Measurements from ENCODE around the gene INSC.
A peak's percentile ranks its signal among the peaks of the same experiment; 100 is the strongest.

The INSC gene

DNA sequence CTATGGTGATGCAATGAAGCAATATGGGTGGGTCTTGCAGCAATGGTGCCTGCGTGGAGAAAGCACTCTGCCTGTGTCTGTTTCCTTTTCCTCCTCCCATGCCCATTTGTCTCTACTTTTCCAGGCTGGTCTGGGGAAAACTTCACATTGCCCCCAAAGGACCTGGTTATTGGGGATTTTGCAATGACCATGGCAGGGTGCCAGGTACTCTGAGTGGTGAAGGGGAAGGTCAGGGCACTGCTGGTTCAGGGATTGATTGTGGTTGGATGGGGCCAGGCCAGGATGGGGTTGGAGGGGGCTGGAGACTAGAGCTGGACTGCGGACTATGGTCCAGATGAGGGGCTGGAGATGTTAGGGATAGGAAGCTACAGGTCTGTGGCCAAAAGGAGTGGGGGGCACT is 92.1 kb downstream of the INSC start:
- no peak for DNase-seq
- TF ChIP-seq CTCF (IDR thresholded peaks at IDR 0.05; ENCODE audit: low read depth, low read length) = no peak
- H3K9me3 ChIP-seq (ENCODE audit: severe bottlenecking) = no peaks in the 10 kb centered on the region
- no peak overlapping the region for H3K4me3 ChIP-seq (ENCODE audit: low read depth, low read length)
- H3K36me3 ChIP-seq = no peaks in the 10 kb centered on the region
- peaks cover 66% of the 10 kb centered on the region for H3K27me3 ChIP-seq (ENCODE audit: insufficient read depth, low read depth, severe bottlenecking)
- H3K27ac ChIP-seq = no peak overlapping the region

DNA sequence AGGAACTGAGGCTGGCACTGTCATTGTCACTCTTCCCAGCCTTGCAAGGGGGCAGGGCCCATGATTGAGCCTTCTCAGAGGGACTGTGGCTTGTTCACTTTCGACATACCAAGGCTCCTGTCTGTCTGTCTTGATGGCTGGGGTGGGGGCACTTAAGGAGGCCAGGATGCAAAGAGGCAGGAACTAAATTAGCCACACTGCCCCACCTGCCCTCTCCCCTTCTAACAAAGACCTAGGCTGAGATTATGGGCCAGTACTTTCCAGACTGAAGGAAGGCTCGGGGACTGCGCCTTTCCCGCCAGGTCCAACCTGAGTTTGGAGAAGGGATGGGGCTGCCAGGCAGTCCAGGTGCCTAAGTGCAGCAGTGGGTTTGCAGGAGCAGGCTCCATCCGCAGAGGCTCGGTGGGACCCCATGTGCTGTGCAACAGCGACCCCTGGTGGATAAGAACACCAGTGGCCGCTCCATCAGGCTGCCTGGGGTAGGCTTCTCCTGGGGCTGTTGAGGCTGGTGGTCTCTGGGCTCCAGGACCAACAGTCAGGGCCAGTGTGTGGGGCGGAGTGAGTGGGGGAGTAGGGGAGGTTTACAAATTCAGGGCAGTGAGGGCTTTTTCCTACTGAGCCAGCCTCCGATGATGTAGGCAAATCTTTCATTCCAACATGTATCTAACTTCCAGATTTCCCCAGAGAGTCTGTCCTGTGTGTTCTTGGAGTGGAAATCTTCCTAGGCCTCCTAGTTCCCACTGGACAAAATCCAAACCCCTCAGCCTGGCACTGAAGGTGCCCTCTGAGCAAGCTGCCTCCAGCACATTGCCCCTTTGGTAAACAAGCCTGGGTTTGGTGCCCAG is 93.9 kb downstream of the INSC start:
- Histone ChIP-seq H3K36me3 (no peaks in the 10 kb centered on the region), H3K27ac (no peak overlapping the region), H3K4me3 (ENCODE audit: low read depth, low read length) (no peak overlapping the region), H3K27me3 (ENCODE audit: insufficient read depth, low read depth, severe bottlenecking) (peaks cover 50% of the 10 kb centered on the region), H3K9me3 (ENCODE audit: severe bottlenecking) (no peaks in the 10 kb centered on the region)
- peak; percentile 95 for TF ChIP-seq CTCF (IDR thresholded peaks at IDR 0.05; ENCODE audit: low read depth, low read length)
- peak; percentile 67 for DNase-seq

DNA sequence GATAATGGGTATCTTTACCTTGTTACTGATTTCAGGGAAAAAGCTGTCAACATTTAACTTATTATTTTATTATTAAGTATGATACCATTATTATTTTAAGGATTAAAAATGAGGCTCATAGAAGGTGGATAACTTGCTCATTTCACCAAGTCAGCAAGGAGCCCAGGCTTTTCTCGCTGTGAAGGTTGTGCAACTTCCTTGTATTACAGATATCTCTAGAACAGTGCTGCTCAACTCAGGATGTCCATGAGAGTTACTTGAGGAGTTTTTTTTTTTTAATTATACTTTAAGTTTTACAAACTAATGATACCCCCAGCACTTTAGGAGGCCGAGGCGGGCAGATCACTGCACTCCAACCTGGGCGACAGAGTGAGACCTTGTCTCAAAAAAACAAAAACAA is 98.2 kb downstream of the INSC start:
- DNase-seq = no peak
- no peaks in the 10 kb centered on the region for H3K36me3 ChIP-seq
- H3K9me3 ChIP-seq (ENCODE audit: severe bottlenecking) = no peaks in the 10 kb centered on the region
- no peak overlapping the region for H3K4me3 ChIP-seq (ENCODE audit: low read depth, low read length)
- no peak for TF ChIP-seq CTCF (IDR thresholded peaks at IDR 0.05; ENCODE audit: low read depth, low read length)
- no peak overlapping the region for H3K27ac ChIP-seq
- H3K27me3 ChIP-seq (ENCODE audit: insufficient read depth, low read depth, severe bottlenecking) = peaks cover 28% of the 10 kb centered on the region

DNA sequence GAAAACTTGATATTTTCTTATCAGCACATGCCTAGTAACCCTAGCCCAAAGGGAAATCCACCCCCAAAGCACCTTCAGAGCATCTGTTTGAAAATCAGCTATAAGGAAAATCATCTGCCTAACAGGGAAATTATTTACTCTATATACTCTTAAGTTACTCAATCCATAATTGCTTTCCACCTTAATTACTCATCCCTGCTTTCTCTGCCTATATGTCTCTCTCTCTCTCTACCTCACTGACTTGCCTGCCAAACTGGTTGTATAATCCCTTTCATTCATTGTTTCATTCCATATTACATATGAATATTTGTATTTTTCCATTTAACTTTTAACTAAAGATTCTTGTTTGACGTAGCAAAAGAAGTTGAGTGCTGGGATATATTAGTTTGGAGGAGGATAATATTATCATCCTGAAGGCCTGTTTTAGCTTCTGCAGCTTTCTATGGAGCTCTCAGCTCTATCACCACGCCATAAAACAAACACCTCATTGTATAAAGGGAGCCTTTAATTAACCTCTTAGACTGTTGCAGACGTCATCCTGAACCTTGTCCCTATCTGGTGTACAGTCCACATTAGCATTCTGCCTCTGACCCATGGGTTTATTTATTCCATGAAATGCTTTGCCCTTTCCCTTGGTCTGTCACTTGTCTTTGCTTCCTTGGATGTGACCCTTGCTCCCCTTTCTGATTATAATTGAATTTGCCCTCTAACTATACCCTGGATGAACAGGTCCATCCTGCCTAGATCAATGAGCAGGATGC is 98.9 kb downstream of the INSC start:
- DNase-seq = no peak
- no peak for TF ChIP-seq CTCF (IDR thresholded peaks at IDR 0.05; ENCODE audit: low read depth, low read length)
- Histone ChIP-seq H3K36me3 (no peaks in the 10 kb centered on the region), H3K4me3 (ENCODE audit: low read depth, low read length) (no peak overlapping the region), H3K27me3 (ENCODE audit: insufficient read depth, low read depth, severe bottlenecking) (peaks cover 21% of the 10 kb centered on the region), H3K27ac (no peak overlapping the region), H3K9me3 (ENCODE audit: severe bottlenecking) (no peaks in the 10 kb centered on the region)

DNA sequence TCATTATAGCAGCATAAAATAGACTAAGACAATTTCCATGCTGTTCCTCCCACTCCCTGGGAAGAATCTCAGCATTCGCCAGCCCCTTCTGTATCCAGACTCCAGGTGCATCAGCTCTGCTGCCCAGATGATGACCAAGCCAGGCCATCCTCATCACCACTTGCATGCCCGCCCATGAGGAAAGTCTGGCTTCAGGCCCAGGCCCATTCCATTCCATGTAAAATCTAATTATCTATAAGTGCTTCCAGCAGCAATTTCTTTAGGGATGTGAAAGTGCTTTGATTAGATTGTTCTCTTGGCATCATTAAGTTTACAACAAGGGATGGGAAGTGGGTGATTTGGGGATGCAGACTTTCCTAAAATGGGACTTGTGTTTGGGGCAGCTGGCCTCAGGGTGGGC is 100.3 kb downstream of the INSC start:
- Histone ChIP-seq H3K9me3 (ENCODE audit: severe bottlenecking) (no peaks in the 10 kb centered on the region), H3K27ac (no peak overlapping the region), H3K27me3 (ENCODE audit: insufficient read depth, low read depth, severe bottlenecking) (peaks cover 17% of the 10 kb centered on the region), H3K4me3 (ENCODE audit: low read depth, low read length) (no peak overlapping the region), H3K36me3 (no peaks in the 10 kb centered on the region)
- TF ChIP-seq CTCF (IDR thresholded peaks at IDR 0.05; ENCODE audit: low read depth, low read length) = no peak
- no peak for DNase-seq
